ENCODE measurements around the gene PLD5.
"Not testable (repeated sequence)": the region's sequence is repeated elsewhere in the genome, so short reads cannot be mapped to it uniquely, and the experiment has no call there.

The PLD5 gene

DNA sequence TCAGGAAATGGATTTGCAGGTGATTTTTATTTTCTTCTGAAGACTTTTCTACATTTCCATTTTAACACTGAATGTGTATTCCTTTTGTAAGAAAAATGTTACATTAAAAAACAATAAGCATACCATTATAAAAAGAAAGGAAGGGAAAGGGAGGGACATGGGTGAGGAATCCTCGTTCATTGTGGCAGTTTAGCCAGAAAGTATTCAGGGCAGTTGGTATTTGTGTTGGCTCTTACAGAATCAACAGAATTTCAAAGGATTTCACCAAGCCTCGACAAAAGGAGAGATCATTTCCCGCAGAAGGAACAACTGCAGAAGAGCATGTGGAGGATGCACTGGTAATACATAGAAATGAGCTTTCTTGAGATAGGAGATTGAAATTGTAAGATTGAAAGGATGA, 35.0 kb downstream of the PLD5 start:
- no peak for DNase-seq (ENCODE audit: low spot score)

DNA sequence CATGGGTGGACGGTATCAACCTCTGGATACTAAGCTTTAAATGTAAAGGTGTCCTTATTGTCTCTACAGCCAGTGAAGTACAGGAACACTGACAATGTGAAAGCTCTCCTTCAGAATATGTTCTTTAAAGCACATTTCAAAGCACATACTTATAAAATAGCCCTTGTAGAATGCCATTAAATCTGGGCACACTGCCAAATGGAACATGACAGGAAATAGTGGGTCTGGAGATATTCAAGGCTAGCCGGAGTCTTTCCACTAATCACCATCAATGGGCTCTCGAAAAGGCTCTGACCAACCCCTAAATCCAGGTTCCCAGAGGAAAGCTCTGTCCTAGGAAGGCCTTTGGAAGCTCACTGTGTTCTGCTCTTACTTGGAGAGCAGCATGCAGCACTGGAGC, 46.6 kb downstream of the PLD5 start:
- no peak for DNase-seq (ENCODE audit: low spot score)

DNA sequence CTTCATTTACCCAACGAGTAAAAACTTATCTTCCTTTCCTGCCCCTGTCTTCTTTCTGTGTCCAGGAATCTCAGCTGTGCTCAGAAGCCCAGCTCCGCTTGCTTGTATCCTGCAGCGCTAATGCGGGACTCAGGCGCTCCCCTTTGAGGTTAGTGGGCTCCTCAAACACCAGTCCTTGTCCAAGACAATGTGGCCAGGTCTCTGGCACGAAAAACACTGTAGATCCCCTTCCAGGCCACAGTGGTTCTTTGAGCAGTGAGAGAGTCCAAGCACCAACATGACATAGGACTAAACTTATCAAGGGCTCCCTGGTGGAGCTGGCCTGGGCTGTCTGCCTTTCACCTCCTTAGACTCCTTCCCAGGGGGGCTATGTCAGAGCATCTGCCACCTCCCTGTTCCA, 53.7 kb downstream of the PLD5 start:
- no peak for DNase-seq (ENCODE audit: low spot score)

DNA sequence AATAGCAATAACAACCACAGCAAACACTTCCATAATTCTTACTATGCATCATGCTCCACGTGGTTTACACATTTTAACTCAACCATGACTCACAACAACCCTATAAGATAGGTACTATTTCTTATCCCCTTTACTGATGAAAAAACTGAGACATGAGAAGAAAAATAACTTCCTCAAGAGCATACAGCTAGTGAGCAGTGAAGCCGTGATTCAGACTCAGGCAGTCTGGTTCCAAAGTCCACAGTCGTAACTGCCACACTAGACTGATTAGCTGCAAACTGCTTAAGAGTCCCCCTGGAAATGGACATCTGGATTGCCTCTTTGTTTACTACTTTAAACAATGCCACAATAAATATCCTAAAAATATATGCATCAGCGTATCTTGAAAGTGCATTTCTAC, 55.7 kb downstream of the PLD5 start:
- peak; percentile 49 for DNase-seq (ENCODE audit: low spot score)

DNA sequence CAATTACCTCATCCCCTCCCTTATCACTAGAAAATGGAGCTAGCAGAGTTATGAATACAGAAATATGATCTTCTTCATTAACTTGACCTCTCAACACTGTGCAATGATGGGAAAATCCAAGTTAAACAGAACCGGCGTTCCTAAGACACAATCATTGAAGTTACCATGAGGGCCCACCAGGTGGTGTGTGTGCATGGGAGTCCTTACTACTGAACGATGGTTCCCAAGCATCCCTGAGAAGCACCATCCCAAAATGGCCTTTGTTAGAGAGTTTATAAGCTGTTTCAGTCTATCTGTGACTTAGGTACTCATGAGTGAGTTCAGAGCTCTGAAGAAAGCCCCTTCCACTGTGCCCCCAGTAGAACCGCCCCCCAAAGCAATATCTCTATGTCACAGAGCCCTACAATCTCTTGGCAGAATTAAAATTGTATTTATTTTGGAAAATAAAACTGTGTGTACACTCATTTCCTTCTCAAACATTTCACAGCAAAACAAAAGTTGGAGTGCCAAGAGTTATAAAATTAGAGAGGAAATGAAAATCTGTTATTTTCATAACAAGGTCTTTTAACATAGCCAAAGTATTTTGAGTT, 56.8 kb downstream of the PLD5 start:
- DNase-seq (ENCODE audit: low spot score), result peak; percentile 68

DNA sequence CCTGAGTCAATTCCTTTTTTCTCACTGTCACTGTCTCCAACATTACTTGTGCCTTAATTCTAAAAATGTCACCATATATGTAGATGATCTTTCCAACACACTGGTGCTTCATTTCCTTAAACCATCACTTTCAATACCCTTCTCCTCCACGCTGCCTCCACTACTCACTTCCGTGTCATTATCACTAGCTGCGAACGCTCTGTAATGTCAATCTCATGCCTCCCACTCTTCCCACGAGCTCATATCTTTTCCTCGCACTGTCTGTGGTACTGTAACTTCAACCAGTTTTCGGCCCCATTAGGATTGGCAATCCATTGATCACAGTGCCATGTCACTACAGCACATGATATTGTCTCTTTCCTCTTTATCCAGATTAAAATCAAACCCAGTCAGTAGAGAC, 61.6 kb downstream of the PLD5 start:
- DNase-seq (ENCODE audit: low spot score), result no peak

DNA sequence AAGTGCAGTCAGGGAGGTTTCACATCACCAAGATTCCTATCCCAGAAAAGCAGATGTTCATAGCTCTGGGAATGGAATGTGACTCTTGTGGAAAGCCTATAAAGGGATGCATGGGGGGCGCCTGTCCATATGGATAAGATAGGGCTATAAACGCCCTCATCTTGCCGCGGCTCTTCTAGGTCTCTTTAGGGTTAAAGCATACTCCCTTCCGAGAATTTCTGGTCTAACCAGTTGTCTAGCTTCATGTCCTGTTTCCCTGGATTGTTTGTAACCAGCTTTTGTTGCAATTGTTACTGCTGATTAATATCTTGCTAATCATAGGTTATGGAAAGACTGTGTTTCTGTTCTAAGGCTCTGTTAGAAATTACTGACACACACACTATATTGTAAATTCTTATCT, 64.8 kb downstream of the PLD5 start:
- DNase-seq (ENCODE audit: low spot score), result not testable (repeated sequence)

DNA sequence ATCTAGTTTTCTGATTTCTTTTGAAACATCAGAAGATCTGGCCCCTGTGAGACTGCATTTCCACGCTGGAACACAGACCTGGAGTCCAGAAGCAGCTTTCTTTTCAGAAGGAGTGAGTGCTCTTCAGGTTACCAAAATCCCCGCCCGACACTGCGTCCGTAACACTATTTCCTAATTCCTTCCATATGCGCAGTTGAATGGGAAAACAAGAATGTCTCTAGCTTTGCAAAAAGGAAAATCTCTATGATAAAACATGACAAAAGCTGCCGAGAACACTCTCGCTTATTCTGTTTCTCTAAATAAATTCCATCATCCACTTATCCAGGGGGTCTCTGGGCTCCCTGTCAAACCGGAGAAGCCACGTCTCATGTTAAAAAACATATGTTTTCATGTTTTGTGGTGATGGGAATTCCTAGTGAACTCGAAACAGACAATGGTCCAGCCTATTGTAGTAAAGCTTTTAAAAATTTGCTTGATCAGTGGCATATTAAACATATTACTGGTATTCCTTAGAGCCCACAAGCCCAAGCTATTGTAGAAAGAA, 67.7 kb downstream of the PLD5 start:
- no peak for DNase-seq (ENCODE audit: low spot score)

DNA sequence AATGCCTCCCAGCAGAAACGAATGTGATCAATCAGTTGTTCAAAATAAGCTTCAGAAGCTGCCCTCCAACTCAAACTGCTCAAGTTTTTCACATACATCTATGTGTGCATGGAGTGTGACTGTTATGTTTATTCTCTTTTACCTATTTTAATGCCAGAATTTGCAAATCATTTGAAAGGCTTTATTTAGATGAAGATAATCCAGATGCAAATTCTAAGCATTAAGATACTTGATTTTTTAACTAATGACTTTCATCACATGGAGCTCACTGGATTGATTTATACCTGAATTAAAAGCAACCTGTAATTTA, 69.5 kb downstream of the PLD5 start:
- no peak for DNase-seq (ENCODE audit: low spot score)

DNA sequence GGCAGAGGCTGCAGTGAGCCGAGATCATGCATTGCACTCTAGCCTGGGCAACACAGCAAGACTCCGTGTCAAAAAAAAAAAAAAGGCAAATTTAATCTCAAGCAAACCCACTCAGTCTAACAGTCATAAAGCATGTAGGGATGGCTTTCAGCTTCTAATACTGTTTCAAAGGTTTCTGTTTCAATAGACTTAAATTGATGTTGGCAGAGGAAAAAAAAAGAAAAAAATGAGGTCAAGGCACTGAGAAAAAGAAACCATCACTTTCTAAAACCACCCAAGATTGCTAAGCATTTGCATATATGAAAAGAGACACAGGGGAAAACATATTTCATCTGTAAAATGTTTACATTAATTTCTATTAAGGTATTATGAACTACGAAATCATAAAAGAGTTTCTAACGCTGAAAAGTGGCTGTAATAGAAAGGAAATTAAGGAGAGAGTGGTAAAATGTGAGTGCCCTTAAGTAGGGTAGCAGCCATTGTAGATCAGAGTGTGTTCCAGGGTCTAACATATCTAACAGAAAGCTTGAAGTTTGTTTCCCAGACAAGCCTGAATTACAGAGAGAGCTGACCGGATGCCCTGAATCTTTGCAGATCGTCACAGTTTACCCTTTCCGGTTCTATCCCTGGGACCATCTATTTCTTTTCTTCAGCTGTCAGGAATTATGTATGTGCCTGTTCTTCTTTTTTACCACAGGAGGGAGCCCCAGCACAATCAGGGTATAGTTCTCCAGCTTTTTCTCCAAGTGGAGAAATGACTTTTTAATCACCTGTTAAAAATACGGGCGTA, 70.0 kb downstream of the PLD5 start:
- peak; percentile 76 for DNase-seq (ENCODE audit: low spot score)

DNA sequence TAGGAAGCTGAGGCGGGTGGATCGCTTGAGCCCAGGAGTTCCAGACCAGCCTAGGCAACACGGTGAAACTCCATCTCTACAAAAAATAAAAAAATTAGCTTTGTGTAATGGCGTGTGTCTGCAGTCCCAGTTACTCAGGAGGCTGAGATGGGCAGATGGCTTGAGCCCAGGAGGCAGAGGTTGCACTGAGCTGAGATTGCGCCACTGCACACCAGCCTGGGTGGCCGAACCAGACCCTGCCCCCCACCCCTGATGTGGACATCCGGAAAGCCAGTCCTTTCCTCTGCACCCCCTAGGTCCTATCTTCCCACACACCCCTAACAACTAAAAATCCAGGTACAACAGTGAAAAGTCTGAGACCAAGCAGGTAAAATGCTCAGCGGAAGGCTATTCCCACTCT, 71.9 kb downstream of the PLD5 start:
- DNase-seq (ENCODE audit: low spot score), result no peak

DNA sequence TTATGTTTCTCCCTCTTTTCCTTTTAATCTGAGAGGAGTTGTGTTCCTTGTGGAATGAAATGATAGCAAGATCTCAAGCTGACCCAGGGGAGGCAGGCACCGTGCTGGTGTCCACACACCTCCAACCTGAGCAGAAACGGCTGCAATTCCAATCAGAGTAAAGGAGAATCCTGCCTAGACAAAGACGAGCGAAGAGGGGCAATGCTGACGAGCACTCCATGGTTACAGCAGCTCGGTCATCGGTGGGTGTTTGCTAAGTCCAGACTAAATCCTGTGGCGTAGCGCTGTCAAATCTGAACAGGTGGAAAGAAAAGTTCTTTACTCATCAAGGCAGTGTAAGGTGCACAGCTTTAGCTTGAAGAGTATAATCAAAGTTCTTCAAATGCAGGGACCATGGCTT, 74.8 kb downstream of the PLD5 start:
- DNase-seq (ENCODE audit: low spot score), result no peak

DNA sequence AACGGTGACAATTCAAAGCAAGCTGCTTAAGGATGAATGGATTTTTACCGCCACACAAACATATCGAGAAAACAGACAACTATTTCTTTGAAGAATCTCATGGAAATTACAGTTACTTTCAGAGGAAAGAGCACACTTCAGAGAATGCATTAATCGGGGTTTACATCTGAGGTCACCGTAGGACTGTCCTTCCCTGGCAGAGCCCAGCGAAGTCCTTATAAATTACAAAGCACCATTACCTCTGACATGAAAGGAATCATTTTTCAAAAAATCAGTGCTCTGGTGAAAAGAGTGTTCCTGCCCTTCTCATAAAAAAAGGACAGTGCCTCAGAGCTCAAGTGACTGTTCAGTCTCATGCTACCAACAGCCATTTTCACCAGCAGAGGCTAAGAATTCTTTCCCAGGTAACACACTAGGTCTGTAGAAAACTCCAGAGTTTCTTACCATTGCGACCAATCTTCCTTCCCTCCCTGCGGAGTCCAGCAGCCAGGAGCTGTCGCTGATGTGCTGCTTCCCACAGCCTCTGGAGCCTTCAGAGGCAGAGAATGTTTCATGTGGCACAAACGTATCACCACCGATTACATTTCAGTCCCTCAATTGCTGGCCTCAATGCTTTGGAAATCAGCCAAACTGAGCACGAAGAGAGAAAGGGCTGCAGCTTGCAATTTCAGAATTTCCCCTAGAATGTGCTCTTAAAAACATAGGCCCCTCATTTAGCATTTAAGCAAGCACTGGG, 75.4 kb downstream of the PLD5 start:
- DNase-seq (ENCODE audit: low spot score), result no peak

DNA sequence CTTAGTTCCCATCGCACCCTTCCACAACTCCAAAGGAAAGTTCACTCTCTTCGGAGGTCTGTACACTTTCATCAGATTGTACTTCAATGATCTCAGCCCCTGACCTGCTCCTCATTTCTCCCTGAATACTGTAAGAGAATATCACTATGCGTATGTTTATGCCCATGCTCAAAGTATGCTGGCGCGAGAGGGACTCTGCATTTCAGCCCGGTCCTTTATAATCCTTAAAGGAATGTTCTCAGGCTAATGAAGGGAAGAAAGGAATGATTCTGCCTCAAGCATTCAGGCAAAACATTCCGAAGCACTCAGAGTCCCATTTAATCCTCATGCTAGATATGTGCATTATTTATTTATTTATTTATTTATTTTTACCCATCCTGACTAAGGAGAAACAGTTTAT, 76.8 kb downstream of the PLD5 start:
- DNase-seq (ENCODE audit: low spot score), result no peak

DNA sequence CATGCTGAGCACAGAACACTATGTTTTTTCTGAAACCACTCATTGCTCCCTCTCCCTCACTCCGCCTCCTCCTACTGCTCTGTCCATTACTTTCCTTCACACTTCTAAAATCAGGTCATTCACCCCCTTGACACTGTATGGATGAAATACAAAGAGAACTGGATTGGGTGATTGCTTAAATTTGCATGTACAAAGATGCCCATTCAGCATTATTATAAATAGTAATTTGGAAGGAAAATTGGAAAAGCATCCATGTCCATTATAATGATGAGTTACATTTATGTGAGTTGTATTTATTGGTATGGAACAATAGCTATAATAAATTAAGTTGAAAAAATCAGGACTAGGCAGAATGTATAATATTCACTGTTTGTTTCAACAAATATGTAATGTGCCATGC, 83.7 kb downstream of the PLD5 start:
- DNase-seq (ENCODE audit: low spot score), result no peak

DNA sequence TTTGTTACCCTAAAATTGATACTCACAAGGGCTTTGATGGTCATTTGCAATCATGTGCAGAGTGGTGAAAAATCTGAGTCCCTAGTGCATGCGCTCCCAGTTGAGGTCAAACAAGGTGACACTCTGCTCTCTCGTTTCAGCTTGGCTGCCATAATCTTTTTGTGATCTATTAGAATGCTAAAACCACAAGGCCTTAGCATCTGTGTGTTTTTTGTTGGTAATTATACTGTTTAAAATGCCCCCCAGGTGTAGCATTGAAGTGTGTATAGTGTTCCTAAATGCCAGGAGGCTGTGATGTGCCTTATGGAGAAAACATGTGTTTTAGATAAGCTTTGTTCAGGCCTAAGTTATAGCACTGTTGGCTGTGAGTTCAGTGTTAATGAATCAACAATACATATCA, 89.3 kb downstream of the PLD5 start:
- DNase-seq (ENCODE audit: low spot score), result no peak

DNA sequence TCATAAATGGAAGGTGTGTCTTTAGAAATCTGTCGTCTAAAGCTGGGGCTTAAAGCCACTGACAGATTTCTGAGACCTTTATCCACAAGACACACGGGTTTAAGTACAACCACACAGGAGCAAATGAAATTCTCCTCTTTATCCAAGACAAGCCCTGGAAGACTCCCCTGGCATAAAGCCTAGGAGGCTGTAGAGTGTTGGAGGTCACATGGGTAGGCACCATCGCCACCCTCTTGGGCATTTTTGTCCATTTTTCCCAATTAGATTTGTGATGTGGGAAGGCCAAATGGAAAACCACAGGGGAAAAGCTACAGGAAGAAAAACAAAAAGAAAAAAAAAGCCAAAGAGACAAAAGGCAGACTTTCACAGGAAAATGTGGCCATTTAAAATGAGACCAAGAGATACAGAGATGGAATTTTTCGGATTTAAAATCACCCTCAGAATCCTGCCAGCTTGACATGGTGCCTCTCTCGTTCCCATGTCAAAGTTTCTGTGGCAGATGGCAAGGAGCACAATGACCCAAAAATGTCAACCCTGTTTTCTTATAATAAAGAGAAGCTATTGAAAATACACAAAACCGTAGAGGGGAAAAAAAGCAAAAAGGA, 91.9 kb downstream of the PLD5 start:
- DNase-seq (ENCODE audit: low spot score), result no peak

DNA sequence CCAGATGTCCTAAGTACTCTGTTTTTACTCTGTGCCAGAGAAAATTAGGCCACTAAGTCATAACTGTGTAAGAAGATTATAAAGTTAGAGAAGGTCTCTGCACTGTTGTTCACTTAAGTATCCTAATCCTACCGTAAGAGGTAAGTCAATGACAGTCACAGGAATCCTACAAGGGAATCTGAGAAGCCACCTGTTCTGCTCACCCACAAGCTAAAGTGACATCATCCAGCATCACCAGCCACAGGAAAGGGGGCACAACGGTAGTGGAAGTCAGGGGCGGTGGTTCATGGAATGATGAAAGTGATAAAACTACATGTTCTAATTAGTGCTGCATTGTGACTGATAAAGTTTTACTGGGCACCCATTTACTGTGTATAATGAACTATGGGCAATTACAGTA, 92.7 kb downstream of the PLD5 start:
- no peak for DNase-seq (ENCODE audit: low spot score)

DNA sequence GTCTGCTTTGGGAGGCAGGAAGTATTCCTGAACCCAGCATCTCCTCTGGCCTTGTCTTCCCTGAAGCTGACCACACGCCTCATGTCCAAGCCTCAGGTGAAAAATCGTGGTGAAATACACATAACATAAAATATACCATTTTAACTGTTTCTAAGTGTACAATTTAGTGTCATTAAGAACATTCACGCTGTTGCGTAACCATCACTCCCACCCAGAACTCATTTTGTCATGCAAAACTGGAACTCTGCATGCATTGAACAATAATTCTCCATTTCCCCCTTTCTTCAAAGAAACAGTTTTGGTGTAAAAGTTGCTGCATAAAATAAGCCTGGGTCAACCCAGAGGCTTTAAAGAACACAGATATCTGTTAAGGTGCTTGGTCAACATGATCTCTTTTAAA, 93.5 kb downstream of the PLD5 start:
- DNase-seq (ENCODE audit: low spot score), result no peak

DNA sequence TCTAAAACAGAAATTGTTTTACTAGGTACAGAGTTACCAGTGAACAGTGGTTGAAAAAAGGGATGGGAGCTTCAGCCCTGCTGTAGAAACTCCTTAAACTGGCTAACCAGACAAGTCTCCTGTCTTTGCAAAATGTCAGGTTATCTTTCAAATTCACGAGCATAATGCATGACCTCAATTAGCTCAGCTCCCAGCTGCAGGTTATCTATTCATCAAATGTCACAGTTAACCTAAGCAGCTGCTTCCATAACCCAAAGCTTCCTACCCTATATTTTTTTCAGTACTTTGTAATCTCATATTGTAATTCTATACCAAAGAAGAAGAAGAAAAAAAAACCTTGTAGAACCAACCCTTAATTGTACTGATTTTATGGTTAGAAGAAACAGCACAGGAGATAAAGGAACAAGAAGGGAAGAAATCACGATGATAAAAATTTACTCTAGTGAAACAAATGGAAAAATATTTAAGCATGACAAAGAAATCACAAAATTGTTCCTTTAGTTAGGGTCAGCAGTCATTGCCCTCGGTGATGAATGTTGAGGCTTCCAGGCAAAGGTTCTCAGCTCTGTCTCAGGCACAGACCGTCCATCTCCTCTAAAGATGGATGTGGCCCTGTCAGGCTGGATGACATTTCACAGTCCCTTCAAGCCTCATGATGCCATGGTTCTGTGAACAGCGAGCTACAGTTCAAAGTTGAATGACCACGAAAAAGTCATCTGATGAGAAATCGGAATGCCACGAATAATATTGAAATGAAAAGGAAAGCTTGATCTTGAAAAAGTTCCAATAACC, 95.9 kb downstream of the PLD5 start:
- no peak for DNase-seq (ENCODE audit: low spot score)

DNA sequence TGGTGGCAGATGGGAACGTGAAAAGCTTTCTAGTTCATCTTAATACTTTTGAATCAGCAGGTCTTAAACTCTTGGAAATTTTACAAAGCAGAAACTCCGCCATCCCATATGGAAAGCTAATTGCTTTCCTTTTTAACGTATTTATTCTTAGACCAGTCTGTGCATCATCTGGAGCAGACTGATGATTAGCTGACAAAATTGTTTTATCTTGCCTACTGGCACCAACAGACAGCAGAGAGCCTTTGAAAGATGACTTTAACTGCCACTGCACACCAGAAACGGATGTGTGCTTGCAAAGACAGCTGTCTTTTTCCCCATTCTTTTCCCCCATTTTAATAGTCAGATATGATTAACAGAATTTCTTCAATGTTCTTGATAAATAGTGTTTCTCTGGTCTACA, 97.0 kb downstream of the PLD5 start:
- DNase-seq (ENCODE audit: low spot score), result no peak

DNA sequence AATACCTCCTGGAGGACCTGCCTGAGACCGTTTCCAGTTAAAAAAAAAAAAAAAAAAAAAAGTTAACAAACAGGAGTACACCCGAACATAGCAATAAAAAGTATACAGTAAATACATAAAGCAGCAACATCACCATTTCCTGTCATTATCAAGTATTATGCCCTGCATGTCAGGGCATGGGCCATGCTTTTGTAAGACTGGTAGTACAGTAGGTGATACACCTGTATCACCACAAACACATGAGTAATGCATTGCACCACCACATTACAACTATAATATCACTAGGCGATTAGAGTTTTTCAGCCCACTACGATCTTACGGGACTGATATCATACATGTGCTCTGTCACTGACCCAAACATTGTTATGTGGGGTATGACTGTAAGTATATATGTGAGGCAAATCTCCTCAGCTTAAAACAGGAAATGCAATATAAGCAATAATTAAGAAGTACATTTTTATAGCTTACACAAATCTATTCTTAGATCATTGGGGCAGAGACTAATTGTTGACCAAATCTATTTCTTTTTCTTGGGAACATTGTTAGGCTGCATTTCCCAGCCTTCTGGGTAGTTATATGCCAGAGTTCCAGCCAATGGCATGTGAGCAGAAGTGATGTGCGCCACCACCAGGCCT, 98.1 kb downstream of the PLD5 start:
- no peak for DNase-seq (ENCODE audit: low spot score)
